ENCODE results near the gene ADORA1. TPM values are rescaled to one million over a fixed set of nuclear protein-coding genes. Genes with fewer than 3 reads are reported as not detected.

The ADORA1 gene
- total RNA-seq, 3 donors from 2014 or later: 0.53 to 1.3 (median 0.78) TPM

- intact Hi-C loops (cut with DNase I, micrococcal nuclease): no loop called here
- H3K4me1 ChIP-seq (ENCODE audit: low read depth): peaks cover under 1% of the 10 kb centered on the region
- TF ChIP-seq, protein P1, sequence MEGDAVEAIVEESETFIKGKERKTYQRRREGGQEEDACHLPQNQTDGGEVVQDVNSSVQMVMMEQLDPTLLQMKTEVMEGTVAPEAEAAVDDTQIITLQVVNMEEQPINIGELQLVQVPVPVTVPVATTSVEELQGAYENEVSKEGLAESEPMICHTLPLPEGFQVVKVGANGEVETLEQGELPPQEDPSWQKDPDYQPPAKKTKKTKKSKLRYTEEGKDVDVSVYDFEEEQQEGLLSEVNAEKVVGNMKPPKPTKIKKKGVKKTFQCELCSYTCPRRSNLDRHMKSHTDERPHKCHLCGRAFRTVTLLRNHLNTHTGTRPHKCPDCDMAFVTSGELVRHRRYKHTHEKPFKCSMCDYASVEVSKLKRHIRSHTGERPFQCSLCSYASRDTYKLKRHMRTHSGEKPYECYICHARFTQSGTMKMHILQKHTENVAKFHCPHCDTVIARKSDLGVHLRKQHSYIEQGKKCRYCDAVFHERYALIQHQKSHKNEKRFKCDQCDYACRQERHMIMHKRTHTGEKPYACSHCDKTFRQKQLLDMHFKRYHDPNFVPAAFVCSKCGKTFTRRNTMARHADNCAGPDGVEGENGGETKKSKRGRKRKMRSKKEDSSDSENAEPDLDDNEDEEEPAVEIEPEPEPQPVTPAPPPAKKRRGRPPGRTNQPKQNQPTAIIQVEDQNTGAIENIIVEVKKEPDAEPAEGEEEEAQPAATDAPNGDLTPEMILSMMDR (IDR thresholded peaks at IDR 0.05): no peak
- ATAC-seq: no peak
- H3K4me3 ChIP-seq: no peak overlapping the region
- no peak for DNase-seq
- H3K36me3 ChIP-seq (ENCODE audit: low read depth): no peaks in the 10 kb centered on the region
- no peaks in the 10 kb centered on the region for H3K9me3 ChIP-seq
These were observed 34.2 kb downstream of the ADORA1 start for GRCh38 chr1:203161703-203162102.

DNA sequence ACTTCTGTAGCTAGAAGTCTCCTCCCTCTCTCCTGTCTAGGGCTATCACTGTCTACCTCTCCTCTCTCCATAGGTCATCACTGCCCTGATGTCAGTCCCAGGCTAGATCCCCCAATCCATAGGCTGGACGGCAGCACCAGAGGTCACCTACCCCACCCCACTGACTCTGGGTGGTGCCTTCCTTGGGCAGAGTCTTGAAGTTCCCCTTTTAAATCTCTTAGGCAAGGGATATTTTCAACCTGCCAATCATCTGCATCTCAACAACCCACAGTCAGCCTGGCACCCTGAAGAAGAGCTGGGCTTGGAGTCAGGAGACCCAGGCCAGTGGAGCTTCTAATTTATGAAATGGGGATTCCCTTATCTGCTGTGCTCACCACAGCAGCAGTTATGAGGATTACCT lies 34.9 kb downstream of the ADORA1 start:
- TF ChIP-seq, protein P1 (IDR thresholded peaks at IDR 0.05): no peak
- intact Hi-C loops (cut with DNase I, micrococcal nuclease): no loop called here
- DNase-seq (no peak), ATAC-seq (no peak)
- Histone ChIP-seq H3K4me3 (no peak overlapping the region), H3K36me3 (ENCODE audit: low read depth) (no peaks in the 10 kb centered on the region), H3K9me3 (no peaks in the 10 kb centered on the region), H3K4me1 (ENCODE audit: low read depth) (no peaks in the 10 kb centered on the region)

DNA sequence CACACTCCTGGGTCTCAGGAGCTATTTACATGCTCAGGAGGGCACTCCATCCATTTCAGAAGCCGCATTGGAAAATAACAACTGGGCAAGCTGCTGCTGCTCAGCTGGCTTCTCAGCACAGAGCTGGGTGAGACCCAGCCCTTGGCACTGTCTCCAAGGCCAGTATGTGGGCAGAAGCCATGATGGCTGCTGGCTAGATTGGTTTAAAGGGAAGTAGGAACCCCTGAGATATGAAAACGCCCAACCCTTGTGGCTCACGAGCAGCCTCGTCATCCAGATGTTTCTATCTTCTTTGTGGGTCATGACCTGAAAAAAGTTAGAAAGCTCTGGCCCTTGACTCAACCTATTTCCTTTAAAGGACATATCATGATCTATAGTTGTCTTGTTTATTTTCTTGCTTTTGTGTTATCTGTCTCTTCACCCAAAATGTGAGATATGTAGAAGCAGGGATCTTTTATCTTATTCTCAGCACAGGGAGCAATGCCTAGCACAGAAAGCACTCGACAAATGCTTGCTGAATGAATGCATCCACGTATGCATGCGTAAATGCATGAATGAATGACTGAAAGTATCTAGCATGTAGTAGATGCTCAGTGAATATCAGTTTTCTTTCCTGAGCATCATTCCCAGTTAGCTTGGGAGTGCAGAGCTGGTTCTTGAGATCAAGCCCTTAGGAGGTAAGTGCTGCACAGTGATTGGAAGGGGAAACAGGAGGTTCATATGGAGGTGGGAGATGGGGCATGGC lies 36.5 kb downstream of the ADORA1 start:
- DNase-seq (no peak), ATAC-seq (no peak)
- Histone ChIP-seq H3K9me3 (no peaks in the 10 kb centered on the region), H3K4me1 (ENCODE audit: low read depth) (no peaks in the 10 kb centered on the region), H3K36me3 (ENCODE audit: low read depth) (no peaks in the 10 kb centered on the region), H3K4me3 (no peak overlapping the region)
- TF ChIP-seq, protein P1 (IDR thresholded peaks at IDR 0.05): no peak
- intact Hi-C loops (cut with DNase I, micrococcal nuclease): no loop called here

DNA sequence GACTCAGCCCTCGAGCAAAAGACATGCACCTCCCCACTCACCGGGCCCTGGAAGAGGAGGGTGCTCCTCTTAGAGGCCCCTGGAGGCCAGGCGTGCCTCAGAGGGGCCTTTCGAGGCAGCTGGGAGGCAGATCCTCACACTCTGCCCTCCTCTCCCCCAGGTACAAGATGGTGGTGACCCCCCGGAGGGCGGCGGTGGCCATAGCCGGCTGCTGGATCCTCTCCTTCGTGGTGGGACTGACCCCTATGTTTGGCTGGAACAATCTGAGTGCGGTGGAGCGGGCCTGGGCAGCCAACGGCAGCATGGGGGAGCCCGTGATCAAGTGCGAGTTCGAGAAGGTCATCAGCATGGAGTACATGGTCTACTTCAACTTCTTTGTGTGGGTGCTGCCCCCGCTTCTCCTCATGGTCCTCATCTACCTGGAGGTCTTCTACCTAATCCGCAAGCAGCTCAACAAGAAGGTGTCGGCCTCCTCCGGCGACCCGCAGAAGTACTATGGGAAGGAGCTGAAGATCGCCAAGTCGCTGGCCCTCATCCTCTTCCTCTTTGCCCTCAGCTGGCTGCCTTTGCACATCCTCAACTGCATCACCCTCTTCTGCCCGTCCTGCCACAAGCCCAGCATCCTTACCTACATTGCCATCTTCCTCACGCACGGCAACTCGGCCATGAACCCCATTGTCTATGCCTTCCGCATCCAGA lies 37.7 kb downstream of the ADORA1 start:
- TF ChIP-seq, protein P1 (IDR thresholded peaks at IDR 0.05): no peak
- Histone ChIP-seq H3K4me3 (no peak overlapping the region), H3K9me3 (no peaks in the 10 kb centered on the region), H3K4me1 (ENCODE audit: low read depth) (no peaks in the 10 kb centered on the region), H3K36me3 (ENCODE audit: low read depth) (no peaks in the 10 kb centered on the region)
- no peak for ATAC-seq
- no peak for DNase-seq
- intact Hi-C loops (cut with DNase I, micrococcal nuclease): no loop called here

GRCh38 chr1:203165800-203166161 lies 38.3 kb downstream of the ADORA1 start:
- intact Hi-C loops (cut with DNase I, micrococcal nuclease): no loop called here
- Histone ChIP-seq H3K9me3 (no peaks in the 10 kb centered on the region), H3K4me3 (no peak overlapping the region), H3K36me3 (ENCODE audit: low read depth) (no peaks in the 10 kb centered on the region), H3K4me1 (ENCODE audit: low read depth) (no peaks in the 10 kb centered on the region)
- ATAC-seq (no peak), DNase-seq (no peak)
- TF ChIP-seq, protein P1 (IDR thresholded peaks at IDR 0.05): no peak
